Activated CD4-positive, alpha-beta T cell treated with anti-CD3 and anti-CD28 coated beads, Interleukin-2, amount 50 U/mL, for 48 hours (primary cell): ENCODE measurements around the gene SPTB.

Experiments
- DNase-seq, 2 experiments: peaks; one replicate each; pipeline ENCODE4 v3.0.0-alpha.2; 2020

SPTB gene

GRCh38 chr14:64763085-64763782 lies 116.5 kb downstream of the SPTB start:
- DNase-seq = no peak

- peak; percentile 31 to 48 for DNase-seq
Measured at GRCh38 chr14:64762044-64763034, 117.4 kb downstream of the SPTB start.

GRCh38 chr14:64761441-64762043 lies 118.2 kb downstream of the SPTB start:
- DNase-seq = no peak

- no peak for DNase-seq
Measured at GRCh38 chr14:64760916-64761315, 118.8 kb downstream of the SPTB start.

GRCh38 chr14:64760146-64760755 lies 119.5 kb downstream of the SPTB start:
- peak; percentile 75 to 80 for DNase-seq

- DNase-seq = no peak
Measured at GRCh38 chr14:64759555-64759938, 120.2 kb downstream of the SPTB start.

- no peak for DNase-seq
Measured at GRCh38 chr14:64758691-64759554, 120.8 kb downstream of the SPTB start.

- DNase-seq = no peak
Measured at GRCh38 chr14:64758025-64758521, 121.6 kb downstream of the SPTB start.

- DNase-seq = no peak
Measured at GRCh38 chr14:64757601-64758000, 122.1 kb downstream of the SPTB start.

- no peak for DNase-seq
Measured at GRCh38 chr14:64756712-64757111, 123.0 kb downstream of the SPTB start.

GRCh38 chr14:64755781-64756221 lies 123.9 kb downstream of the SPTB start:
- peak; percentile 63 to 76 for DNase-seq

GRCh38 chr14:64754685-64755084 lies 125.0 kb downstream of the SPTB start:
- DNase-seq = no peak

GRCh38 chr14:64753999-64754398 lies 125.7 kb downstream of the SPTB start:
- no peak for DNase-seq

- no peak for DNase-seq
Measured at GRCh38 chr14:64753374-64753773, 126.3 kb downstream of the SPTB start.

GRCh38 chr14:64752909-64753308 lies 126.8 kb downstream of the SPTB start:
- DNase-seq = no peak

GRCh38 chr14:64748995-64749714 lies 130.6 kb downstream of the SPTB start:
- no peak for DNase-seq

- DNase-seq = no peak
Measured at GRCh38 chr14:64748521-64748920, 131.2 kb downstream of the SPTB start.

- no peak for DNase-seq
Measured at GRCh38 chr14:64747327-64747726, 132.4 kb downstream of the SPTB start.

GRCh38 chr14:64746298-64747250 lies 133.1 kb downstream of the SPTB start:
- DNase-seq = no peak
